Measurements from ENCODE around the gene MBD3L4.
A peak's percentile ranks its signal among the peaks of the same experiment; 100 is the strongest.
"Not testable (repeated sequence)": the region's sequence is repeated elsewhere in the genome, so short reads cannot be mapped to it uniquely, and the experiment has no call there.

The MBD3L4 gene

DNA sequence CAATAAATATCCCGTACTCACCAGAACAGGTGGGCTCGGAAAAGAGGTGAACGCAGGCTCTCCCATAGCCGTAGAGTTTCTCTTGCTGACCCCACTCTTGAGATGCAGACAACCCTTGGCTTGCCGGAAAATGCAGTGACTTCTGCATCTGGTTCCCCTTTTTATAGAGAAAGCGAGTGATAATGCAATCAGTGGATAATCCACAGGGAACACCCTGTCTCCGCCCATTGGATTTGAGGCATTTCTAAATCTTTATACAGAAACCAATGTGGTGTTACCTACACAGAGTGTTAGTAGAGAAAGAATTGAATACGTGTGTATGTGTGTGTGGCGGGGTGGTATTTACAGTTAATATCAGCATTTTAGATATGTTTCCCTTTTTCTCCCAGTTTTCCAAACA lies at the start of gene MBD3L4:
Gene MBD3L4 (minus strand): TSS at position 101 of the 400 bp plus-strand sequence. CDS start 35 bp downstream, at position 66.
- not testable (repeated sequence) for DNase-seq (ENCODE audit: low read depth in 2 of 2)

DNA sequence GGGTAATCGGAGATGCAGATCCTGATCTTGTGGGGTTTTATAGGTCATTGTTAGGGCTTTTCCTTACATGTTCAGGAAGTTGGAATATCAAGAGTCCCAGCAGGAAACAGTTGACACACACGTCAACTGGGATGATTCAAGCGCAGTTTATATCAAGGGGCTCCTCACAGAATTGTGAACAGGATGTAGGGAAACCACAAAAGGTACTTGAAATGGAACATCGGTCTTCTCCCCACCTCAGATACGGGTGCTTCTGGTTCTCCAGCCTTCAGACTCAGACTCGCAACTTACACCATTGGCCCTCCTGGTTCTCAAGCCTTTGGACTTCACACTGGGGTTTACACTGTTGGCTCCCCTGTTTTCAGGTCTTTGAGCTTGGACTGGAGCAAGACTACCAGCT lies 49.0 kb upstream of the MBD3L4 start:
- no peak for DNase-seq (ENCODE audit: low read depth in 2 of 2)

DNA sequence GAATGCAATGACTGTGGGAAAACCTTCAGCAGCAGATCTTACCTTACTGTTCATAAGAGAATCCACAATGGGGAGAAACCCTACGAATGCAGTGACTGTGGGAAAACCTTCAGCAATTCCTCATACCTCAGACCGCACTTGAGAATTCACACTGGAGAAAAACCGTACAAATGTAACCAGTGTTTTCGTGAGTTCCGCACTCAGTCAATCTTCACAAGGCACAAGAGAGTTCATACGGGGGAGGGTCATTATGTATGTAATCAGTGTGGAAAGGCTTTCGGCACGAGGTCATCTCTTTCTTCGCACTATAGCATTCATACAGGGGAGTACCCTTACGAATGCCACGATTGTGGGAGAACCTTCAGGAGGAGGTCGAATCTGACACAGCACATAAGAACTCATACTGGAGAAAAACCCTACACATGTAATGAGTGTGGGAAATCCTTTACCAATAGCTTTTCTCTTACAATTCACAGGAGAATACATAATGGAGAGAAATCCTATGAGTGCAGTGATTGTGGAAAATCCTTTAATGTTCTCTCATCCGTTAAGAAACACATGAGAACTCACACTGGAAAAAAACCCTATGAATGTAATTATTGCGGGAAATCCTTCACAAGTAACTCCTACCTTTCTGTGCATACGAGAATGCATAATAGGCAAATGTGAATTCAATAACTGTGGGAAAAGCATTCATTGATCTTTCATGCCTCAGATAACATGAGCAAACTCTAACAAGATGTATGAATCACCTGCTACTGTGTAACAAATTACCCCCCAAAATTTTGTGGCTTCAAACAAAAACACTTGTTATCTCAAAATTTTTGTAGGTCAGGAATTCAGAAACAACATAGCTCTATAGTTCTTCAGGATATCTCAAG lies 43.3 kb upstream of the MBD3L4 start:
- DNase-seq (ENCODE audit: low read depth in 2 of 2) = no peak

DNA sequence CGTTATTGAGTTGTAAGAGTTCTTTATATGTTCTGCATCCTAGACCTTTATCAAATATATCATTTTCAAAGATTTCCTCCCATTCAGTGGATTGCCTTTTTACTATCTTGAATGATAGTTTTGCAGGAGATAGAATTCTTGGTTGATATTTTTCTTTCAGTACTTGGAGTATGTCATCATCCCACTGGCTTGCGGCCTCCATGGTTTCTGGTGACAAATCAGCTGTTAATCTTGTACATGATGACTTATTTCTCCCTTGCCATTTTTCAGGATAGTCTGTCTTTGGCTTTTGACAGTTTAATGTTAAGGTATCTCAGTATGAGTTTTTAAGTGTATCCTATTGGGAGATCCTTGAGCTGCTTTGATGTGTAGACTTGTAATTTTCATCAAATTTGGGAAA lies 38.0 kb upstream of the MBD3L4 start:
- no peak for DNase-seq (ENCODE audit: low read depth in 2 of 2)

DNA sequence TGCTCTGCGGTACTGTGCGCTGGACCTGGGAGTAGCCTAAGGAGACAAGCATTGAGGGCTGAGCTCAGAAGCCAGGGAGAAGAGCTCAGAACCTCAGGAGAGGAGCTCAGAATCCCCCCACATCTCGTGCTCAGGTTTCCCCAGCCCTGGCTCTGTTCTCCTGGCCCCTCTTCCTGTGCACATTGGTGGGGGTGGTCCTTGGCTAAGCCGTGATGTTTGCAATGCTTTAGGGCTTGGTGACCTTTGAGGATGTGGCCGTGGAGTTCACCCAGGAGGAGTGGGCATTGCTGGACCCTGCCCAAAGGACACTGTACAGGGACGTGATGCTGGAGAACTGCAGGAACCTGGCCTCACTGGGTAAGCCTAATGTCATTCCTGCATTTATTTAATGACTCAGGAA lies 36.2 kb upstream of the MBD3L4 start:
- DNase-seq (ENCODE audit: low read depth in 2 of 2) = no peak

DNA sequence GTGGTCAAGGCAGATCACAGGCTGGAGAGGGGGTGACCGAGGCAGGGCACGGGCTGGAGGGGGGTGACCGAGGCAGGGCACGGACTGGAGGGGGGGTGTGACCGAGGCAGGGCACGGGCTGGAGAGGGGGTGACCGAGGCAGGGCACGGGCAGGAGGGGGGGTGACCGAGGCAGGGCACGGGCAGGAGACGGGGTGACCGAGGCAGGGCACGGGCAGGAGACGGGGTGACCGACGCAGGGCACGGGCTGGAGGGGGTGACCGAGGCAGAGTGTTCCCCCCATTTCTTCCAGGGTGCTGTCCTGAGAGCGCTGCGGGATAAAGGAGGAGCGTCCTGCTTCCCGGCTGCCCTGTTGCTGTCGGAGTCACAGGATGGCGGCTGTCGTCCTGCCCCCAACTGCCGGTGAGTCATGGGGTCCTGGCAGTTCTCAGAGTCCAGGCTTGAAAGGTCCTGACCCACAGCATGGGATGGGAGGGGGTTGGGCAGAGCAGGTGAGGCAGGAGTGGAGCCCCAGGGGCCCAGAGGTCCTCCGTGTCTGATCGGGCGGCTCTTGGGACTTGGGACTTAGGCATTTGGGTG lies 34.8 kb upstream of the MBD3L4 start:
- no peak for DNase-seq (ENCODE audit: low read depth in 2 of 2)

DNA sequence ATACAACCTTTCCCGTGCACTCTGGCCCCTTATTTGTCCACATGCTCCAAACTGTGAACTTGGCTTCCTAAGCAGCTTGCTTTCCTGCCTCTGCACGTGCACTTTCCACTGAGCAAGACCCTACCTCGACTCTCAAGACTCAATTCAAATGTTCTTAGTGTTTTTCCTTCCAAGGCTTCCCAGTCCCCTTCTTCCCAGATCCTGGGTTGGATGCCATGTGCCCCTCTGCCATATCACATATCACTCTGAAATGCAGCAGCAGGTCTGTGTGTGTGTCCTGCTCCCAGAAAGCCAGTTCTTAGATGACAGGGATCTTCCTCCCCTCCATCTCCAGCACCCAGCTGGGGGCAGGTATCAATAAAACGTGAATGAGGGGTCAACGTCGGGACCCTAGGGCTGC lies 32.6 kb upstream of the MBD3L4 start:
- no peak for DNase-seq (ENCODE audit: low read depth in 2 of 2)

DNA sequence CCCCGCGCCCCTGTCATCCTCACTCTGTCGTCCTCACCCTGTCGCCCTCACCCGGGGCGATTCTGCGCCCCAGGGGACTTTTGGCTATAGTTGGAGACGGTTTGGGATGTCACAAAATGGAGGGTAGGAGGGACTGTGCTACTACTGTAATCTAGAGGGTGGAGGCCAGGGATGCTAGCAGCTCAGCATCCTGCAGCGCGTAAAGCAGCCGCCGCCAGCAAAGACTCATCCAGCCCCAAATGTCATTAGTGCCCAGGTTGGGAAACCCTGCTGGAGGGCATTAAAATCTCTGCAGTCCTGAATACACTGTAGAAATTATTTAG lies 29.9 kb upstream of the MBD3L4 start:
- no peak for DNase-seq (ENCODE audit: low read depth in 2 of 2)

DNA sequence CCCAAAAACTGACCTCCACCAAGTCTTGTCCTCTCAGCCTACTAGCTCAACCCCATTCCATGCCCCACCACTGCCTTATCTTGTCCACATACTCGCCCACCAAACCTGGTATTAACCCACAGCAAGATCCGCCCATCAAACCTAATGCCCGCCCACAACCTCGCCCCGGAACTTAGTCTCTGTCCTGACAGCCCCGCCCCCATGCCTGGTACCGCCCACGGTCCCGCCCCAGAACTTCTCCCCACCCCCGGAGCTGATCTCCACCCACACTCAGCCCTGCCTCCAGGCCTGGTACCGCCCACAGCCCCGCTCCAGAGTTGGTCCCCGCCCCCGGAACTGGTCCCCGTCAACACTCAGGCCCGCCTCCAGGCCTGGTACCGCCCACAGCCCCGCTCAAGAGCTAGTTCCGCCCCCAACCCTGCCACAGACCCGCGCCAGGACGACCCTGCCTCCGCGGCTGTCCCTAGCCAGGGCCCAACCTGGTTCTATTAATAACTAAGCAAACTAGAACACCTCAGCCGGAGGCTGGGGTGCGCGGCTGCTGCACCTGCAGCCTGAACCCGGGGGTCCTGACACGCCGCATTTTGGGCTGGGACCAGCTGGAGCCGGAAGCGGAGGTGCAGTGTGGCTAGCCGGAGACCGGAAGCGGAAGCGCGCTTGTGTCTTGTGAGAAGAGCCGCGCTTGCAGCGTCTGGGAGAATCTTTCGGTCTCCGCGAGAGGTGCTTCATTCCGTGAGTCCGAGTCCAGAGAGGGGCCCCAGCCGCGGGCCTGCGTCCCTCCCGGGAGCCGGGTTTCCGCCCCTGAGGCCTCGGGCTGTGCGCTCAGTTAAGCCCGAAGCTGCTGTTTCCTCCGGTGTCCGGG lies 29.3 kb upstream of the MBD3L4 start, which contains the start of gene ZNF557:
Gene ZNF557 (plus strand): TSS at position 662 of the 862 bp plus-strand sequence. CDS start 5,372 bp downstream, outside the sequence.
- peak; percentile 96 to 99 for DNase-seq (ENCODE audit: low read depth in 2 of 2)

DNA sequence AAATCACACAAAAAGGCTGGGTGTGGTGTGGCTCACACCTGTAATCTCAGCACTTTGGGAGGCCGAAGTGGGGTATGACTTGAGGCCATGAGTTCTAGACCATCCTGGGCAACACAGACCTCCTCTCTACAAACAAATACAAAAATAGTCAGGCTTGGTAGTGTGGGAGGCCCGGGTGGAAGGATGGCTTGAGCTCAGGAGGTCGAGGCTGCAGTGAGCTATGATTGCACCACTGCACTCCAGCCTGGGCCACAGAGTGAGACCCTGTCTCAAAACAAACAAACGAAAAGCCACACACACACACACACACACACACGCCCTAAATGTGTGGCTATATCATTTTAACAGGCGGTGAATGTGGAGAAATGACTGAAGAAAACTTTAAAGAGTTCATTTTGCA lies 28.6 kb upstream of the MBD3L4 start:
- no peak for DNase-seq (ENCODE audit: low read depth in 2 of 2)

DNA sequence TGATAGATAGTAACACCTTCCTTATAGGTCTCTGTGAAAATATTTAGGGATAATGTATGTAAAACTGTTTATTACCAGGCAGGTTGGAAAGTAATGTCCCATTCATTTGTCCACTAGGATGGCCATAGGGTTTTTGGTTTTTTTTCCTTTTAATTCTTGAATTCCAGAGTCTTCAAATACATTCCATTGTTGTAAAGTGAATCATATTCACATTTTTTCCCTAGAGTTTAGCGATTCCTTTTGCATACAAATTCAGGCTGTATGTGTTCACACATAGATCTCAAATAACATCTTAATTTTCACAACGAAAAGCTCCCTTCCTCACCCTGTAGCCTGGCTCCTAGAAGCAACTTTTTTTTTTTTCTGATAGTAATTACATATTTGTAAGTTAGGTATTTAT lies 27.7 kb upstream of the MBD3L4 start:
- DNase-seq (ENCODE audit: low read depth in 2 of 2) = no peak

DNA sequence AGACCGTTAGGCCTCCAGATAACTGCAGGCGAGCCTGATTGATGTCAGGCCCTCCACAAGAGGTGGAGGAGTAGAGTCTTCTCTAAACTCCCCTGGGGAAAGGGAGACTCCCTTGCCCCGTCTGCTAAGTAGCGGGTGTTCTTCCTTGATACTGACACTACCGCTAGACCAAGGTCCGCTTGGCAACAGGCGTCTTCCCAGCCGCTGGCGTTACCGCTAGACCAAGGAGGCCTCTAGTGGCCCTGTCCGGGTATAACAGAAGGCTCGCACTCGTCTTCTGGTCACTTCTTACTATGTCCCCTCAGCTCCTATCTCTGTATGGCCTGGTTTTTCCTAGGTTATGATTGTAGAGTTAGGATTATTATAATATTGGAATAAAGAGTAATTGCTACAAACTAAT lies 27.1 kb upstream of the MBD3L4 start:
- not testable (repeated sequence) for DNase-seq (ENCODE audit: low read depth in 2 of 2)

DNA sequence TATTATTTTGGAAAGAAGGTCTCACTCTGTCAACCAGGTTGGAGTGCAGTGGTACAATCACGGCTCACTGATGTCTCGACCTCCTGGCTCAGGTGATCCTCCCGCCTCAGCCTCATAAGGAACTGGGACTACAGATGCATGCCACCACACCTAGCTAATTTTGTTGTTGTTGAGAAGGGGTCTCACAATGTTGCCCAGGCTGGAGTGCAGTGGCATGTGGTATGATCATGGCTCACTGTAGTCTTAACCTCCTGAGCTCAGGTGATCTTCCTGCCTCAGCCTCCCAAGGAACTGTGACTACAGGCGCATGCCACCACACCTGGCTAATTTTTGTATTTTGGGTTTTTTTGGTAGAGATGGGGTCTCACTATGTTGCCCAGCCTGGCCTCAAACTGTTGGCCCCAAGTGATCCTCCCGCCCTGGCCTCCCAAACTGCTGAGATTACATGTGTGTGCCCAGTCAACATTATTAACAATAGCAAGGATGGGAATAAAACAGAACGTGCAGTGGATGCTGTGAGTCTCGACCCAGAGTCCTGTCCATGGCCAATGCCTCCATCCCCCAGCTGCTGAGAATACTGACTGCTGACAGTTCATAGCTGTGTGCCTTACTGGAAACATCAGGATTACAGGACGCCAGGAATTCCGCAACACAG lies 23.9 kb upstream of the MBD3L4 start:
- DNase-seq (ENCODE audit: low read depth in 2 of 2) = no peak

DNA sequence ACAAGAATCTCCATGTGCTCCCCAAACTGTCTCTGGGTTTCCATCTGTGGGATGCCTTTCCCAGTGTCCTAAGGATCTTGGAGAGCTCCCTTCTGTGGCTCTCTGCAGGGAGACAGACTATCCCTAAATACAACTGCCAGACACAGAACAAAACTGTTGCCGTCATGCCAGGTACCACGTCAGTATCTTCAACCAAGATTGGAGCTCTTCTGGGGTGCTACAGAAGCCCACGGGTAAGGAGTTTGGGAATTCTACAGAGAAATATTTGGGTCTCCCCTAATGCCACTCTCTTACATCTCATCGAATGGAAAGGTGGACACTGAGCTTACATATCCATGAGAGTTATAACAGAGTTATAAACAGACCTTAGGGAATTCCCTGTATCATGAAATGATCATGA lies 23.4 kb upstream of the MBD3L4 start:
- no peak for DNase-seq (ENCODE audit: low read depth in 2 of 2)

DNA sequence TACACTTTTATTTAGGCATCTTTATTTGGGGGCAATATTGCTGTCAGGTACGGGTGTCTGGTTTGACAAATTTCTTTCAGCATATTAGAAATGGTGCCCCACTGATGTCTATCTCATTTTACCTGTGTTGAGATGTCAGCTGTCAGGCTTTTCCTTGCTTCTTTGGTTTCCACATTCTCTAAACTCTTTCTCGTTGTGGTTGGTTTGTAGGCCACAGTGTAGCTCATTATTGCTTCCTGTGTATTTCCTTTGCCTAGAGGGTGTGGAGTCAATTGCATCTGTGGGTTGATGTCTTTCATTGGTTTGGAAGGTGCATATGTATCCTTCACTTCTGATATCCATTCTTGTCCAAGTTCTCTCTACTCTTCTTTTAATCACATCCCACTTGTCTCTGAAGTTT lies 20.0 kb upstream of the MBD3L4 start:
- DNase-seq (ENCODE audit: low read depth in 2 of 2) = not testable (repeated sequence)

DNA sequence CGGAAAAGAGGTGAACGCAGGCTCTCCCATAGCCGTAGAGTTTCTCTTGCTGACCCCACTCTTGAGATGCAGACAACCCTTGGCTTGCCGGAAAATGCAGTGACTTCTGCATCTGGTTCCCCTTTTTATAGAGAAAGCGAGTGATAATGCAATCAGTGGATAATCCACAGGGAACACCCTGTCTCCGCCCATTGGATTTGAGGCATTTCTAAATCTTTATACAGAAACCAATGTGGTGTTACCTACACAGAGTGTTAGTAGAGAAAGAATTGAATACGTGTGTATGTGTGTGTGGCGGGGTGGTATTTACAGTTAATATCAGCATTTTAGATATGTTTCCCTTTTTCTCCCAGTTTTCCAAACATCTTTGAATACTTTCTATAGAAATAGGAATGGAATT lies 18.6 kb upstream of the MBD3L4 start, which contains the start of gene MBD3L3:
Gene MBD3L3 (minus strand): TSS at position 101 of the 400 bp plus-strand sequence. CDS start 71 bp downstream, at position 30.
- DNase-seq (ENCODE audit: low read depth in 2 of 2) = not testable (repeated sequence)

DNA sequence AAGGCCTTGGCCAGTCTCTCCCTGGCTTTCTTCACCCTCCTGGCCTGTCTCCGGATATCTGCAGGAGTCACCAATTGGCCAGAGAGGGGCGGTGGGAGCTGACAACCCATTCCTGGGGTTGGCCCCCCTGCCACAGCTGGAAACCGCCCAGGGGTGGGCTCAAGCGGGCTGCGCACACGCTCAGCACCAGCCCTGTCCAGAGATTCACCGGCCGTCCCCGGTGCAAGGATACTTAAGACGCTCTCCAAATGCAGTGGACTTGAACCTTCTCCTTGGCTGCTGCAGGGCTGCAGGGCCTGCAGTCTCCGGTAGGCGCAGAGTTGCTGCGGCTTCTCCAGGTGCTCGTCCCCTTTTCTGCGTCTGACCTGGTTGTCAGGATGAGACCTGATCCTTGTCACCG lies 16.4 kb upstream of the MBD3L4 start:
- not testable (repeated sequence) for DNase-seq (ENCODE audit: low read depth in 2 of 2)

DNA sequence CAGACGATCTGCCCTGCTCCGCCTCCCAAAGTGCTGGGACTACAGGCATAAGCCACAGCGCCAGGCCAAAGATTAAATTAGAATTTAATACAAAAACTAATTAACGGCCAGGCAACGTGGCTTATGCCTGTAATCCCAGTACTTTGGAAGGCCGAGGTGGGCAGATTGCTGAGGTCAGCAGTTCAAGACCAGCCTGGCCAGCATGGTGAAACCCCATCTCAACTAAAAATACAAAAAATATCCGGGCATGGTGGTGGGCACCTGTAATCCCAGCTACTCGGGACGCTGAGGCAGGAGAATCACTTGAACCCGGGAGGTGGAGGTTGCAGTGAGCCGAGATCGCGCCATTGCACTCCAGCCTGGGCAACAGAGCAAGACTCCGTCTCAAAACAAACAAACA lies 15.7 kb upstream of the MBD3L4 start:
- DNase-seq (ENCODE audit: low read depth in 2 of 2) = not testable (repeated sequence)

DNA sequence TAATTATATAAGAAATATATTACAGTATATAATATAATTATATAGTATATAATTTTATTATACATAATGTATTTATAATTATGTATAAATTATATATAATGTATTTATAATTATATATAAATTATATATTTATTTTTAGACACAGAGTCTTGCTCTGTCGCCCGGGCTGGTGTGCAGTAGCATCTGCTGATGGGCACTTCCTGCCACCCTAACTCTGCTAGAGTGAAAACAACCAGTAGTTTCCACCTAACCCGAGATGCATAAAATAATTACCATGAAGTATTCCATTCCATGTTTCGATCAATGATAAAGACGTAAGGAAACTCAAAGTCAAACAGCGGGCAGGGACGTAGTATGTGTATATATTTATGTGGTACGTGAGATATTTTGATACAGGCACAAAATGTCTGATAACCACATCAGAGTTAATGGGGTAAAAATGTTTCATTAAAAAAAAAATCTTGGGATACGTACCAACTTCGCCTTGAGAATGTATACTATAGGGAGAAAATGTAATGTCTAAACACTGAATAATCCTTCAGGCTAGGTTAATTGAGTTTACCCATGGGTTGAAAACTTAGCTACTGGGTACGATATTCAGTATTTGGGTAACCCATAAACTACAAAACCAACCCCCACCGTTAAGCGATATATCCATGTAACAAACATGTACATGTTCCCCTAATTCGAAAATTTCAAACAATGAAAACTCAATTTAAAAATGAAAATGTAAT lies 14.8 kb upstream of the MBD3L4 start:
- DNase-seq (ENCODE audit: low read depth in 2 of 2) = not testable (repeated sequence)

DNA sequence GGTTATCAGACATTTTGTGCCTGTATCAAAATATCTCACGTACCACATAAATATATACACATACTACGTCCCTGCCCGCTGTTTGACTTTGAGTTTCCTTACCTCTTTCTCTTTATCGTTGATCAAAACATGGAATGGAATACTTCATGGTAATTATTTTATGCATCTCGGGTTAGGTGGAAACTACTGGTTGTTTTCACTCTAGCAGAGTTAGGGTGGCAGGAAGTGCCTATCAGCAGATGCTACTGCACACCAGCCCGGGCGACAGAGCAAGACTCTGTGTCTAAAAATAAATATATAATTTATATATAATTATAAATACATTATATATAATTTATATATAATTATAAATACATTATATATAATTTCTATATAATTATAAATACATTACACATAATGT lies 12.9 kb upstream of the MBD3L4 start:
- not testable (repeated sequence) for DNase-seq (ENCODE audit: low read depth in 2 of 2)

DNA sequence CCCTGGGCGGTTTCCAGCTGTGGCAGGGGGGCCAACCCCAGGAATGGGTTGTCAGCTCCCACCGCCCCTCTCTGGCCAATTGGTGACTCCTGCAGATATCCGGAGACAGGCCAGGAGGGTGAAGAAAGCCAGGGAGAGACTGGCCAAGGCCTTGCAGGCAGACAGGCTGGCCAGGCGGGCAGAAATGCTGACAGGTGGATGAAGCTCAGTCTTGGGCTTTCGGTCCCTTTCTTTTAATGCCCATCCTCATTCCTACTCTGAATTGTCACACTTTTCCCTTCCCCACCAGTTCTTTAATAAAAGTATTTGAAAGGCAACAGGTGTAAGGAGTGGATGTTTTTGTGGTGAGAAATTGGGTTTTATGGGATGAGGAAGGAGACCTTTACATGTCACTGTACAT lies 11.4 kb upstream of the MBD3L4 start:
- not testable (repeated sequence) for DNase-seq (ENCODE audit: low read depth in 2 of 2)
